ENCODE data around the gene C10orf67. TPM values are rescaled to one million over a fixed set of nuclear protein-coding genes. Genes with fewer than 3 reads are reported as not detected.
"Not testable (repeated sequence)": the region's sequence is repeated elsewhere in the genome, so short reads cannot be mapped to it uniquely, and the experiment has no call there.

The C10orf67 gene
- total and polyA plus RNA-seq, 2 experiments from 2014 or later: 0.16 TPM; not detected in 1

DNA sequence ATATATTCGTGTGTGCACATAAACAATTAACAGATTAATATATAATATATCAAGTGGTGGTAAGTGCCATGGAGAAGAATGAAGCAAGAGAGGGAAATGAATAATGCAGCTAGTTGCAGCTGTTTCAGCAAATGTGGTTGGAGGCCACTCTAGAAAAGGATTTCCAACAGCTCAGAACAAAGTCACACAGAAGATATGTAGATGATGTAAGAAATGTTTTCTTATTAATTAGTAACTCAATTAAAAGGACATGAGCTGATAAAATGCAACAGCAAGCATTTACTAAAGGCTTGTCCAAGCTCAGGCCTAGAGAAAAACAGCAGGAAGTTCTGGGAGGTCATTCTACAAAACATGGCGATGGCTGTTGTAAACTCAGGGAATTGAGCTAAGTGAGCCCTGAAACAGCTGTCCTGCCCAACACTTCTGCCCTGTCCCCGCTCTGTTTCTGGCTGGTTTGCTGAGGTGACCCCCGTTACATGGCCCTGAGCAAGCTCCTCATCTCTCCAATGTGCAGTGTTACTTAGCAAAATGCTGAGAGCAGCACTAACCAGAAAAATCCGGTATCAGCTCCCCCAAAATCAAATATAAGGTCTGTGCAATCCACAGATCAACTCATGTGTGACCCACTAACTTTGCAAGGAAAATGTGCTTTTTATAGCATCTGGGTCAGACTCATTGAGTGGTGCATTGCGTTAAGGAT, 23.4 kb upstream of the C10orf67 start (continued):
- TF ChIP-seq, protein P1, sequence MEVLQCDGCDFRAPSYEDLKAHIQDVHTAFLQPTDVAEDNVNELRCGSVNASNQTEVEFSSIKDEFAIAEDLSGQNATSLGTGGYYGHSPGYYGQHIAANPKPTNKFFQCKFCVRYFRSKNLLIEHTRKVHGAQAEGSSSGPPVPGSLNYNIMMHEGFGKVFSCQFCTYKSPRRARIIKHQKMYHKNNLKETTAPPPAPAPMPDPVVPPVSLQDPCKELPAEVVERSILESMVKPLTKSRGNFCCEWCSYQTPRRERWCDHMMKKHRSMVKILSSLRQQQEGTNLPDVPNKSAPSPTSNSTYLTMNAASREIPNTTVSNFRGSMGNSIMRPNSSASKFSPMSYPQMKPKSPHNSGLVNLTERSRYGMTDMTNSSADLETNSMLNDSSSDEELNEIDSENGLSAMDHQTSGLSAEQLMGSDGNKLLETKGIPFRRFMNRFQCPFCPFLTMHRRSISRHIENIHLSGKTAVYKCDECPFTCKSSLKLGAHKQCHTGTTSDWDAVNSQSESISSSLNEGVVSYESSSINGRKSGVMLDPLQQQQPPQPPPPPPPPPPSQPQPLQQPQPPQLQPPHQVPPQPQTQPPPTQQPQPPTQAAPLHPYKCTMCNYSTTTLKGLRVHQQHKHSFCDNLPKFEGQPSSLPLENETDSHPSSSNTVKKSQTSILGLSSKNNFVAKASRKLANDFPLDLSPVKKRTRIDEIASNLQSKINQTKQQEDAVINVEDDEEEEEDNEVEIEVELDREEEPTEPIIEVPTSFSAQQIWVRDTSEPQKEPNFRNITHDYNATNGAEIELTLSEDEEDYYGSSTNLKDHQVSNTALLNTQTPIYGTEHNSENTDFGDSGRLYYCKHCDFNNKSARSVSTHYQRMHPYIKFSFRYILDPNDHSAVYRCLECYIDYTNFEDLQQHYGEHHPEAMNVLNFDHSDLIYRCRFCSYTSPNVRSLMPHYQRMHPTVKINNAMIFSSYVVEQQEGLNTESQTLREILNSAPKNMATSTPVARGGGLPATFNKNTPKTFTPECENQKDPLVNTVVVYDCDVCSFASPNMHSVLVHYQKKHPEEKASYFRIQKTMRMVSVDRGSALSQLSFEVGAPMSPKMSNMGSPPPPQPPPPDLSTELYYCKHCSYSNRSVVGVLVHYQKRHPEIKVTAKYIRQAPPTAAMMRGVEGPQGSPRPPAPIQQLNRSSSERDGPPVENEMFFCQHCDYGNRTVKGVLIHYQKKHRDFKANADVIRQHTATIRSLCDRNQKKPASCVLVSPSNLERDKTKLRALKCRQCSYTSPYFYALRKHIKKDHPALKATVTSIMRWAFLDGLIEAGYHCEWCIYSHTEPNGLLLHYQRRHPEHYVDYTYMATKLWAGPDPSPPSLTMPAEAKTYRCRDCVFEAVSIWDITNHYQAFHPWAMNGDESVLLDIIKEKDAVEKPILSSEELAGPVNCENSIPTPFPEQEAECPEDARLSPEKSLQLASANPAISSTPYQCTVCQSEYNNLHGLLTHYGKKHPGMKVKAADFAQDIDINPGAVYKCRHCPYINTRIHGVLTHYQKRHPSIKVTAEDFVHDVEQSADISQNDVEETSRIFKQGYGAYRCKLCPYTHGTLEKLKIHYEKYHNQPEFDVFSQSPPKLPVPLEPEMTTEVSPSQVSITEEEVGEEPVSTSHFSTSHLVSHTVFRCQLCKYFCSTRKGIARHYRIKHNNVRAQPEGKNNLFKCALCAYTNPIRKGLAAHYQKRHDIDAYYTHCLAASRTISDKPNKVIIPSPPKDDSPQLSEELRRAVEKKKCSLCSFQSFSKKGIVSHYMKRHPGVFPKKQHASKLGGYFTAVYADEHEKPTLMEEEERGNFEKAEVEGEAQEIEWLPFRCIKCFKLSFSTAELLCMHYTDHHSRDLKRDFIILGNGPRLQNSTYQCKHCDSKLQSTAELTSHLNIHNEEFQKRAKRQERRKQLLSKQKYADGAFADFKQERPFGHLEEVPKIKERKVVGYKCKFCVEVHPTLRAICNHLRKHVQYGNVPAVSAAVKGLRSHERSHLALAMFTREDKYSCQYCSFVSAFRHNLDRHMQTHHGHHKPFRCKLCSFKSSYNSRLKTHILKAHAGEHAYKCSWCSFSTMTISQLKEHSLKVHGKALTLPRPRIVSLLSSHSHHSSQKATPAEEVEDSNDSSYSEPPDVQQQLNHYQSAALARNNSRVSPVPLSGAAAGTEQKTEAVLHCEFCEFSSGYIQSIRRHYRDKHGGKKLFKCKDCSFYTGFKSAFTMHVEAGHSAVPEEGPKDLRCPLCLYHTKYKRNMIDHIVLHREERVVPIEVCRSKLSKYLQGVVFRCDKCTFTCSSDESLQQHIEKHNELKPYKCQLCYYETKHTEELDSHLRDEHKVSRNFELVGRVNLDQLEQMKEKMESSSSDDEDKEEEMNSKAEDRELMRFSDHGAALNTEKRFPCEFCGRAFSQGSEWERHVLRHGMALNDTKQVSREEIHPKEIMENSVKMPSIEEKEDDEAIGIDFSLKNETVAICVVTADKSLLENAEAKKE (CRISPR knock-in tag; IDR thresholded peaks at IDR 0.05): no peak
- no peak for TF ChIP-seq ZNF331 (CRISPR knock-in tag; IDR thresholded peaks at IDR 0.05; ENCODE audit: low read depth)
- no peak for TF ChIP-seq POLR2AphosphoS5 (IDR thresholded peaks at IDR 0.05; ENCODE audit: low read depth)
- no peak for TF ChIP-seq JUNB (IDR thresholded peaks at IDR 0.05; ENCODE audit: unreplicated experiment)
- TF ChIP-seq, protein P2, sequence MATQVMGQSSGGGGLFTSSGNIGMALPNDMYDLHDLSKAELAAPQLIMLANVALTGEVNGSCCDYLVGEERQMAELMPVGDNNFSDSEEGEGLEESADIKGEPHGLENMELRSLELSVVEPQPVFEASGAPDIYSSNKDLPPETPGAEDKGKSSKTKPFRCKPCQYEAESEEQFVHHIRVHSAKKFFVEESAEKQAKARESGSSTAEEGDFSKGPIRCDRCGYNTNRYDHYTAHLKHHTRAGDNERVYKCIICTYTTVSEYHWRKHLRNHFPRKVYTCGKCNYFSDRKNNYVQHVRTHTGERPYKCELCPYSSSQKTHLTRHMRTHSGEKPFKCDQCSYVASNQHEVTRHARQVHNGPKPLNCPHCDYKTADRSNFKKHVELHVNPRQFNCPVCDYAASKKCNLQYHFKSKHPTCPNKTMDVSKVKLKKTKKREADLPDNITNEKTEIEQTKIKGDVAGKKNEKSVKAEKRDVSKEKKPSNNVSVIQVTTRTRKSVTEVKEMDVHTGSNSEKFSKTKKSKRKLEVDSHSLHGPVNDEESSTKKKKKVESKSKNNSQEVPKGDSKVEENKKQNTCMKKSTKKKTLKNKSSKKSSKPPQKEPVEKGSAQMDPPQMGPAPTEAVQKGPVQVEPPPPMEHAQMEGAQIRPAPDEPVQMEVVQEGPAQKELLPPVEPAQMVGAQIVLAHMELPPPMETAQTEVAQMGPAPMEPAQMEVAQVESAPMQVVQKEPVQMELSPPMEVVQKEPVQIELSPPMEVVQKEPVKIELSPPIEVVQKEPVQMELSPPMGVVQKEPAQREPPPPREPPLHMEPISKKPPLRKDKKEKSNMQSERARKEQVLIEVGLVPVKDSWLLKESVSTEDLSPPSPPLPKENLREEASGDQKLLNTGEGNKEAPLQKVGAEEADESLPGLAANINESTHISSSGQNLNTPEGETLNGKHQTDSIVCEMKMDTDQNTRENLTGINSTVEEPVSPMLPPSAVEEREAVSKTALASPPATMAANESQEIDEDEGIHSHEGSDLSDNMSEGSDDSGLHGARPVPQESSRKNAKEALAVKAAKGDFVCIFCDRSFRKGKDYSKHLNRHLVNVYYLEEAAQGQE (IDR thresholded peaks at IDR 0.05; ENCODE audit: unreplicated experiment): no peak
- TF ChIP-seq EZH2 (IDR thresholded peaks at IDR 0.05; ENCODE audit: low read depth, unreplicated experiment): no peak
- no peak for TF ChIP-seq EZH2phosphoT487 (IDR thresholded peaks at IDR 0.05; ENCODE audit: unreplicated experiment)
- TF ChIP-seq, protein P3, sequence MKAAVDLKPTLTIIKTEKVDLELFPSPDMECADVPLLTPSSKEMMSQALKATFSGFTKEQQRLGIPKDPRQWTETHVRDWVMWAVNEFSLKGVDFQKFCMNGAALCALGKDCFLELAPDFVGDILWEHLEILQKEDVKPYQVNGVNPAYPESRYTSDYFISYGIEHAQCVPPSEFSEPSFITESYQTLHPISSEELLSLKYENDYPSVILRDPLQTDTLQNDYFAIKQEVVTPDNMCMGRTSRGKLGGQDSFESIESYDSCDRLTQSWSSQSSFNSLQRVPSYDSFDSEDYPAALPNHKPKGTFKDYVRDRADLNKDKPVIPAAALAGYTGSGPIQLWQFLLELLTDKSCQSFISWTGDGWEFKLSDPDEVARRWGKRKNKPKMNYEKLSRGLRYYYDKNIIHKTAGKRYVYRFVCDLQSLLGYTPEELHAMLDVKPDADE (IDR thresholded peaks at IDR 0.05): no peak

DNA sequence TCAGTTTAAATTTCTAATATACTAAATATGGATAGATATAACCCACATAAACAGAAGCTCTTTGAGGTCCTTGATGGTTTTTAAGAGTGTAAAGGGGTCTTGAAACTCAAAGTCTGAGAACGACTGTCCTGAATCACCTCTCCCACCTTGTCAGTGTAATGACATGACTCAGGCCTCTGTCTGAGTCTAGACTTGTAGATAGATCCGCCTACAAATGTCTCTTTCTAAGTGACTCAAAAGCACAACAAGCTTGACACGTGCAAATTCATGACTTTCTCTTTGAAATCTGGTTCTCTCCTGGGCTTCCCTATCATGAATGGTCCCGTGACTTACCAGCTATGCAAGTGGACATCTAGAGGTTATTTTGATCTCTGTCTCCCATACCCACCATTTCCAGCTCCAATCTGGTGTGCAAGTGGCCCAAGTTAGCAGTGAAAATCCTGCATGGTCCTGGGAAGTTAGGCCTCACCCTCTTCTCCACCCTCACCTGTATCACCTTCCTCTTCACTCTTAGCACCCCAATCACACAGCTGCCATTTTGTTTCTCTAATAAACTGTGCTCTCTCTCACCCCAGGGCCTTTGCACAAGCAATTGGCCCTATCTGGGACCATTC, 20.9 kb upstream of the C10orf67 start:
- not testable (repeated sequence) for H3K36me3 Mint-ChIP-seq (ENCODE audit: low read depth); H3K4me1 Mint-ChIP-seq; H3K27me3 Mint-ChIP-seq (ENCODE audit: insufficient read depth, low read depth, poor library complexity); H3K36me3 ChIP-seq (ENCODE audit: insufficient read depth); H3K27me3 ChIP-seq (ENCODE audit: insufficient read depth); H3K79me2 ChIP-seq (replicated peaks; ENCODE audit: insufficient read depth); H3K4me3 Mint-ChIP-seq; H4K20me1 ChIP-seq (replicated peaks; ENCODE audit: insufficient read depth); H3K4me3 ChIP-seq; H3K9me2 ChIP-seq (ENCODE audit: insufficient read depth); ATAC-seq; H3K9me3 Mint-ChIP-seq; H3K27ac ChIP-seq (ENCODE audit: low read depth); H2AFZ ChIP-seq; DNase-seq (ENCODE audit: low spot score); H3F3A ChIP-seq (replicated peaks; ENCODE audit: low read depth); H3K4me1 ChIP-seq (ENCODE audit: insufficient read depth); H3K27ac Mint-ChIP-seq; H3K4me2 ChIP-seq
